Right renal cortex interstitium (tissue), 3 donors: ENCODE results near the gene ADRA2C. TPM values are rescaled to one million over a fixed set of nuclear protein-coding genes. Genes with fewer than 3 reads are reported as not detected.

Experiments used
- DNase-seq, 3 donors: peaks; one replicate each; pipeline ENCODE4 v3.0.0-alpha.2; 2013; ENCODE audit warnings: low read depth in 3 of 3, low spot score in 2 of 3
- polyA plus RNA-seq, 3 donors: library from polyadenylated mRNA; unstranded; fragments of 120-200 nt; gene quantifications; one replicate each; pipeline ENCODE4 v1.2.1, GENCODE V29; 2013; ENCODE audit not compliant: insufficient read length in 3 of 3

The ADRA2C gene
- polyA plus RNA-seq, 3 donors: 5.1 to 12.6 (median 8.1) TPM

GRCh38 chr4:3756343-3757059 lies 9.7 kb upstream of the ADRA2C start:
- DNase-seq: no peak

DNA sequence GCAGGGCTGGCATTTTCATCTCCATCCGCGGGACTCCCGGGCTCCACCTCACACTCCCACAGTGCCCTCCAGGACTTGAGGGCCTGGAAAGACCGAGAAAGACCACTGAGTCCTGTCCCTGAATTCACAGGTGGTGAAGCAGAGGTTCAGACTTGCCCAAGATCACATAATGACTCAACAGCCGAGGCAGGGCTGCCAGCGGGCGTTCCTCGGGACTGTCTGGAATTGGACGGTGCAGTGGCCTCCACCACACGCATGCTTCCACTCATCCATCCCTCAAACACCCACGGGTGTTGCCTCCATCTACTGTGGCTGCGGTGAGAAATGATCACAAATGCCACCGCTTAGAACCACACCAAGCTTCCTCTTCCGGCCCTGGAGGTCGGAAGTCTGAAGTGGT lies 6.9 kb upstream of the ADRA2C start:
- DNase-seq: no peak

DNA sequence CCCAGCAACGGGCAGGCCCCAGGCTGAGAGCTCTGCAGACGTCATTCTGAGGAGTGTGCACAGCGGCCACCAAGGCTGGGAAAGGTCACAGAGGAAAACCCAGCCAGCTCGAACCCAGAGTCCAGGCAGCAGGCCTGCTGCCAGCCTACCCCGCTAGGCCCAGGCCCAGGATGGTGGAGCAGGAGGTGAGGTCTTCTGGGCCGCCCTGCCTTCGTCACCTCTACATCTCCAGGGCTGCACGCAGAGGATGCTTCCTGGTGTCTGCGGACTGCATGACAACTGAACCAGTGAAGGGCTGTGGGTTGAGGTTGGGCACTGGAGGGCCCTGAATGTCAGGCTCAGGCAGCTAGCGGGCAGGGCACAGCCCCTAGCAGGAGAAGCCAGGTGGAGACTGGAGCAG lies 5.8 kb upstream of the ADRA2C start:
- DNase-seq: no peak

GRCh38 chr4:3760841-3761240 lies 5.3 kb upstream of the ADRA2C start:
- no peak for DNase-seq

DNA sequence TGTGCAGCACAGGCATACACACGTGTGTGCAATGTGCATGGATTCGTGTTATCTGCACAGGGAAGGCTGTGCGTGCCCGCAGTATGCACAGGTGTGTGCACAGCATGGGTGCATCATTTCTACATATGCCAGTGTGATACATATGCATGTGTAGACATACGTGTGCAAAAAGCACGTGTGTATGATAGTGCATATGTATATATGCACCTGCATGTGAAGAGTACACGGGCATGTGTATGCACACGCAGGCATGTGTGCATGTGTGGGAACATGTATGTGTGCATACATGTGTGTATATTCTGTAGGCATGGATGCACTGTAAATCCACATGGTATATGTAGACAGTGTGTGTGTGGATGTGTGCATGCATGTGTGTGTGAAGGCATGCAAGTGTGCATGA lies 3.9 kb upstream of the ADRA2C start:
- DNase-seq: no peak

DNA sequence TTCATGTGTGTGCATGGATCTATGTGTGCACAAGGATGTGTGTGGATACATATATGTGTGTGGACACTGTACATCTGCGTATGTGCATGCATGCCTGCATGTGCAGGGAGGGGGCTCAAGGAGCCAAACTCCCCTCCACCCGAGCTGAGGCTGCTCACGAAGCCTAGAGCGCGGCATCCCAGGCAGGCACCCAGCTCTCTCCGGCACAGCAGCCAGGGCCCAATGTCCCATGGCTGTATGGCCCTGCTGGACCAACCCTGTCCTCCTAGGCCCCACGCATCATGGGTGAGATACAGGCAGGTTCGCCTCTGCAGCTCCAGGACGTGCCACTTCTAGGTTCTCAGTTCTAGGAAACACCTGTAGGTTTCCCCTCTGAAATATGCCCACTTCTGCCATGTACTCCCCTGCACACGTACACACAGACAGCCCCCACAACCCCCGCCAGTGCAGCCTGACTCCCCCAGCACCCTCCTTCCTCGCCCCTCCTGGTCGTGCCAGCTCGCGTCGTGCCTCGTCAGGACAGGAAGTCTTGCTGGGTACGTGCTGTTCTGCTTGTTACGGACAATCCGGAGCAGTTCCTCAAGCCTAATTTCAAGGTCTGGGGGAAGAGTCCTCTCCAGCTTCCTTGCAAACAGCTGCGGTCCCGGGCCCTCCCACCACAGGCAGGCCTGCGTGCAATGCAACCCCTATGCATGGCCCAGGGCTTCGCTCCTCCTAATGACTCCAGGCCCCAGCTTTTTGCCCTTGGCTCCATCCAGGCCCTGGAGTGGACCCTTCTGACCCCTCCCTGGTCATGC lies 3.2 kb upstream of the ADRA2C start:
- DNase-seq: no peak

DNA sequence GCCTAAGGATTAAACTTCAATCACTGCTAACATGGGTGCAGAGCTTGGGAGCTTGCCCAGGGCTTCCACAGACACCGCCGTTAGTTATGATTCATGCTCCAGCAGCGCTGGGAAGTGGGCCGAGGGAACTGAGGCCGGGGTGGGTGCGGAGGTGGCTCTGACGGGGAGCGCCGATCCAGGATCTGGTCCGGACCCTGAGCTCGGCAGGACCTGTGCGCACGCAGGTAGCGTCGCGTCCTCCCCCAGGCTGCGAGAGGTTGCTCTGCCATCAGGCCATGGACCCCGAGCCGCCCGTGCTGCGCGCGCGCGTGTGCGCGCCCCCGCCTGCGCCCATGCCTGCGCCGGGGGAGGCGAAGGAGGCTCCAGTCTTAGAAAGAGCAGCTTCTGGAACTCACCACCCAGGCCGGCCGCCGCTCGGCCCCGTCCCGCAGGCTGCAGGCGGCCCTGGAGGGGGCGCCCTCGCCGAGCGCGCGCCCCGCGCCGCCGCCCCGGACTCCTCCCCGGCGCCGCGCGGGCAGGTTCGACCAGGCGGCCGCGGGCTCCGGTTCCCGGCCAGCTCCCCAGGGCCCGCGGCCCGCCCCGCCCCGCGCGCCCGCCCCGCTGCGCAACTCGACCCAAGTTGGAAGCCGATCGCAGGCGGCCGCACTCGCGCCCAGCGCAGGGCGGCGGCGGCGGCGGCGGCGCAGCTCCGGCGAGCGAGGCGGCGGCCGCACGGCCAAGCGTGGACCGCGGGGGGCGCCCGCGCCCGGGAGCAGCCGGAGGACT lies 732 bp upstream of the ADRA2C start:
- no peak for DNase-seq

DNA sequence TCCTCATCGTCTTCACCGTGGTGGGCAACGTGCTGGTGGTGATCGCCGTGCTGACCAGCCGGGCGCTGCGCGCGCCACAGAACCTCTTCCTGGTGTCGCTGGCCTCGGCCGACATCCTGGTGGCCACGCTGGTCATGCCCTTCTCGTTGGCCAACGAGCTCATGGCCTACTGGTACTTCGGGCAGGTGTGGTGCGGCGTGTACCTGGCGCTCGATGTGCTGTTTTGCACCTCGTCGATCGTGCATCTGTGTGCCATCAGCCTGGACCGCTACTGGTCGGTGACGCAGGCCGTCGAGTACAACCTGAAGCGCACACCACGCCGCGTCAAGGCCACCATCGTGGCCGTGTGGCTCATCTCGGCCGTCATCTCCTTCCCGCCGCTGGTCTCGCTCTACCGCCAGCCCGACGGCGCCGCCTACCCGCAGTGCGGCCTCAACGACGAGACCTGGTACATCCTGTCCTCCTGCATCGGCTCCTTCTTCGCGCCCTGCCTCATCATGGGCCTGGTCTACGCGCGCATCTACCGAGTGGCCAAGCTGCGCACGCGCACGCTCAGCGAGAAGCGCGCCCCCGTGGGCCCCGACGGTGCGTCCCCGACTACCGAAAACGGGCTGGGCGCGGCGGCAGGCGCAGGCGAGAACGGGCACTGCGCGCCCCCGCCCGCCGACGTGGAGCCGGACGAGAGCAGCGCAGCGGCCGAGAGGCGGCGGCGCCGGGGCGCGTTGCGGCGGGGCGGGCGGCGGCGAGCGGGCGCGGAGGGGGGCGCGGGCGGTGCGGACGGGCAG lies 792 bp downstream of the ADRA2C start:
- DNase-seq: no peak

DNA sequence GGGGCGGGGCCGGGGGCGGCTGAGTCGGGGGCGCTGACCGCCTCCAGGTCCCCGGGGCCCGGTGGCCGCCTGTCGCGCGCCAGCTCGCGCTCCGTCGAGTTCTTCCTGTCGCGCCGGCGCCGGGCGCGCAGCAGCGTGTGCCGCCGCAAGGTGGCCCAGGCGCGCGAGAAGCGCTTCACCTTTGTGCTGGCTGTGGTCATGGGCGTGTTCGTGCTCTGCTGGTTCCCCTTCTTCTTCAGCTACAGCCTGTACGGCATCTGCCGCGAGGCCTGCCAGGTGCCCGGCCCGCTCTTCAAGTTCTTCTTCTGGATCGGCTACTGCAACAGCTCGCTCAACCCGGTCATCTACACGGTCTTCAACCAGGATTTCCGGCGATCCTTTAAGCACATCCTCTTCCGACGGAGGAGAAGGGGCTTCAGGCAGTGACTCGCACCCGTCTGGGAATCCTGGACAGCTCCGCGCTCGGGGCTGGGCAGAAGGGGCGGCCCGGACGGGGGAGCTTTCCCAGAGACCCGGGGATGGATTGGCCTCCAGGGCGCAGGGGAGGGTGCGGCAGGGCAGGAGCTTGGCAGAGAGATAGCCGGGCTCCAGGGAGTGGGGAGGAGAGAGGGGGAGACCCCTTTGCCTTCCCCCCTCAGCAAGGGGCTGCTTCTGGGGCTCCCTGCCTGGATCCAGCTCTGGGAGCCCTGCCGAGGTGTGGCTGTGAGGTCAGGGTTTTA lies 1.5 kb downstream of the ADRA2C start:
- DNase-seq: no peak

GRCh38 chr4:3768842-3769641 lies 2.9 kb downstream of the ADRA2C start:
- no peak for DNase-seq

GRCh38 chr4:3769642-3770184 lies 3.5 kb downstream of the ADRA2C start:
- no peak for DNase-seq

DNA sequence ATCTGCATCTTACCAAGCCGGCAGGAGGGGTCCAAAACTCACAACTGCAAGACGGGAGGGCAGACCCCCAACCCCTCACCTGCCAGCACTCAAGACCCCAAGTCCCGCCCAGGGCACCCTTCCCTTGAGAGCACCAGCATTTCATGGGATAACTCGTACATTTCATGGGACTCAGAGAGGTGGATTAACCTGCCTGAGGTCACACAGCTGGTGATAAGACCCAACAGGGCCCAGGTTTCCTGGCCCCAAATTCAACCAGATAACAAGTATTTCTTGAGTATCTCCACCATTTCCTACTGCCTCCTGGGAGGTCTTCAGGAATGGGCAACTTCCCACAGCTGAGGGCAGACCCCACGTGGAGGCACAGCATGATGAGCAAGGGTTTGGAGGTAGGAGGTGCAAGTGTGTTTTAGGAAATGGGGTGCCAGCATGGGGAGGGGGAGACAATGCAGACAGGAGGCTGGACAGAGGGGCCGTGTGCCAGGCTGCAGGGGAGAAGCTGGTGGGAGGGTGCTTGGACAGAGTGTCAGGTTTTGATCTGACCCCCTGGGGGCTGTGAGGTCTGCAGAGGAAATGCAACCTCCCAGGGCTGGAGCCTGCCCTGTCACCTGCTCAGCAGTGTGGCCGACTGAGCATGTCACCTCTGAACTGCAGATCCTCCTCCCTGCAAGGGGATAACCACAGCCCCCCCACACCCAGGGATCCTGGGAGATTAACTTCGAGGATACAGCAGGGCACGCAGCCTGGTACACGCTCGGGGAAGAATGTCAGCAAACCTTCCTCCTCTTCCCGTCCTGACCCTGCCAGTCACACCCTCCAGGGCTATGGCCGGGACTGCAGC lies 4.4 kb downstream of the ADRA2C start:
- DNase-seq: no peak

GRCh38 chr4:3771164-3771809 lies 5.1 kb downstream of the ADRA2C start:
- no peak for DNase-seq

DNA sequence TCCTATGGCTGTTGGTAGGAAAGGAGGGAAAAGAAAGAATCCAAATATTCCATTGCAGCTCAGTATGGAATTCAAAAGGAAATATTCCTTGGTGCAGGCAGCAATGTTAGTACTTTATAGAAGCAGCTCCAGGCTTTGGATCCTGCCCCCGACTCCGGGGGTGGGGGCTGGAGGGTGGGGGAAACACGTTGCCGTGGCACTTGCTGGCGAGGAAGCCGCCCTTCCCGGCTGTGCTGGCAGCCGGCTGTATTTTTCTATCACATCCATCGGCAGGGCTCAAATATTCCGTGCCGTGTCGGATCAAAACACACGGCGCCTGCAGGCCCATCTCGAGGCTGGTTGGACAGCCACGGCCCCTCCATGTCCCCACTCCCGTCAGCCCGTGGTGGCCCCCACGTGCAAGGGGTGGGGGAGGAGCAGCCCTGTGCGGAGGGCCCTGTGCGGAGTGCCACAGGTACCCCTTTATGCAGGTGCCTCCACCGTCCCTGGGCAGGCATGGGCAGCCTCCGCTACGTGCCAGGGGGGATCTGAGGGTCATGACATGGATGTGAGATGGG lies 5.8 kb downstream of the ADRA2C start:
- no peak for DNase-seq

DNA sequence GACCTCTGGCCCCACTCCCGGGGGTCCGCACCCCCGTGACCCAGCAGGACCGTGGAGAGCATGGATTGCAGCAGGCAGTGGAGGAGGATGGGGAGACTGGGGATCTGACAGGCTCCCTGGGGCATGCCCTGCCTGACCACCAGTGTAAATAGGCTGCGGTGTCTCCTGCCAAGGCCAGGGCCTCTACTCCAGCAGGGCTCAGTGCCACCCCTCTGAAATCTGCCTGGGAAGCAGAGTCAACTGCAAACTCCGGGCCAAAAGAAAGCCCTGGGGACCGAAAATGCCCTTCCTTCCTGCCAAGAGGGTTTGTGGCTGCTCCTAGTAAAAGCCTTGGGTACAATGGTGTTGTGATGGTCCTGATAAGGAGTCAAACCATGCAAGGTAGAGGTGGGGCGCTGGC lies 6.4 kb downstream of the ADRA2C start:
- no peak for DNase-seq

DNA sequence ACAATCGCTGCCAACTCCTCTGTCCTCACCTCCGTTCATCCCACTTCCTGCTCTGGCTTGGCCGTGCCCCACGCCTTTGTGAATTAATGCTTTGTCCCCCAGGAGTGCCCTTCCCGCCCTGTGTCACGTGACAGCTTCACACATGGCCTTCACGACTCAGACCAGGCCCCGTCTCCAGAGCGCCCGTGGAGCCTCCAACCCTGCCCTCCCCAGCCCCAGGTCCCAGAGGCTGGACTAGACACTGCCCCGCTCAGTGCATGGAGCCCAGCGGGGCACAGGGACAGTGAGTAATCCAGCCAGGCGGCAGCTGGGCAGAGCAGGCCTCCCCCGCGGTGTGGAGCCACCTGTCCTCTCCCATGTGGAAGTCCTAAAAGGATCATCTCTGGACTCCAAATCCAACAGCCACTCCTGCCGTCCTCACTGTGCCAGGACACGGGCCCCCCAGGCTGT lies 7.4 kb downstream of the ADRA2C start:
- DNase-seq: no peak

DNA sequence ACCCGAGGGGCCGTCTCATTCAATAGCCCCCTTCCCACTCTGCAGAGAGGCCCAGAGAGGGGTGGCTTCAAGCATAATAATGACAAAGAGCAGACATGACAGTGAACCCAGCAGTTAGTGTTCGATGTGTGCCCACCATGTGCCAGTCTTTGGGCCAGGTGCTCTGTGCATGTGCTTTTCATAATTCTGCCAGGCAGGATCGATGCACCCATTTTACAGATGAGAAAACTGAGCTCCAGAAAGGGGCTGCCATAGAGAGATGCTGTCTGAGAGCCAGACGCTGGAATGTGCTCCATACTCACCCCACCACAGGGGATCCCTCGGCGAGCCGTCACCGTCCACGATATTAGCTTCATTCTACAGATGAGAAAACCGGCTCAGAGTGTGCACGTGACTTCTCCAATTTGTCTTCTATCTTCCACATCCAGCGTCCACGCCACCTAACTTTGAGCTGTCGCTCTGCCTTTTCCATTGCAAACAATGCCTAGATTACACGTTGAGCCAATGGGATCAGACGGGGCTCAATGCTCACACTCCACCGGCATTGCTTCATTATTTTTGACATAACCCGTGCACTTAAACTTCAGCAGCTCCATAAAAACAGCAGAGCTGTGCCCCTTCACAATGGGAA lies 8.2 kb downstream of the ADRA2C start:
- DNase-seq: no peak
